Epithelial cell of esophagus (primary cell): ENCODE measurements around the gene HSDL2.
"Not testable (repeated sequence)": the region's sequence is repeated elsewhere in the genome, so short reads cannot be mapped to it uniquely, and the experiment has no call there.

ENCODE experiments used
- DNase-seq: peaks from one replicate; pipeline ENCODE4 v3.0.0; 2010; ENCODE audit warnings: low read depth
- H3K4me3 ChIP-seq: 2 replicates; pipeline ENCODE4 v1.5.1; 2011; ENCODE audit warnings: mild to moderate bottlenecking, low read length, control low read depth
- TF ChIP-seq, protein P1 (sequence below): IDR thresholded peaks from 2 replicates; pipeline ENCODE4 v1.5.1; 2011; ENCODE audit warnings: low read depth, mild to moderate bottlenecking, low read length, control low read depth, inconsistent platforms; ENCODE audit not compliant: insufficient read depth; ENCODE audit errors: missing control alignments

The HSDL2 gene

GRCh38 chr9:112364761-112365160 is 15.1 kb upstream of the HSDL2 start:
- no peak overlapping the region for H3K4me3 ChIP-seq
- no peak for DNase-seq
- TF ChIP-seq, protein P1, sequence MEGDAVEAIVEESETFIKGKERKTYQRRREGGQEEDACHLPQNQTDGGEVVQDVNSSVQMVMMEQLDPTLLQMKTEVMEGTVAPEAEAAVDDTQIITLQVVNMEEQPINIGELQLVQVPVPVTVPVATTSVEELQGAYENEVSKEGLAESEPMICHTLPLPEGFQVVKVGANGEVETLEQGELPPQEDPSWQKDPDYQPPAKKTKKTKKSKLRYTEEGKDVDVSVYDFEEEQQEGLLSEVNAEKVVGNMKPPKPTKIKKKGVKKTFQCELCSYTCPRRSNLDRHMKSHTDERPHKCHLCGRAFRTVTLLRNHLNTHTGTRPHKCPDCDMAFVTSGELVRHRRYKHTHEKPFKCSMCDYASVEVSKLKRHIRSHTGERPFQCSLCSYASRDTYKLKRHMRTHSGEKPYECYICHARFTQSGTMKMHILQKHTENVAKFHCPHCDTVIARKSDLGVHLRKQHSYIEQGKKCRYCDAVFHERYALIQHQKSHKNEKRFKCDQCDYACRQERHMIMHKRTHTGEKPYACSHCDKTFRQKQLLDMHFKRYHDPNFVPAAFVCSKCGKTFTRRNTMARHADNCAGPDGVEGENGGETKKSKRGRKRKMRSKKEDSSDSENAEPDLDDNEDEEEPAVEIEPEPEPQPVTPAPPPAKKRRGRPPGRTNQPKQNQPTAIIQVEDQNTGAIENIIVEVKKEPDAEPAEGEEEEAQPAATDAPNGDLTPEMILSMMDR = no peak

DNA sequence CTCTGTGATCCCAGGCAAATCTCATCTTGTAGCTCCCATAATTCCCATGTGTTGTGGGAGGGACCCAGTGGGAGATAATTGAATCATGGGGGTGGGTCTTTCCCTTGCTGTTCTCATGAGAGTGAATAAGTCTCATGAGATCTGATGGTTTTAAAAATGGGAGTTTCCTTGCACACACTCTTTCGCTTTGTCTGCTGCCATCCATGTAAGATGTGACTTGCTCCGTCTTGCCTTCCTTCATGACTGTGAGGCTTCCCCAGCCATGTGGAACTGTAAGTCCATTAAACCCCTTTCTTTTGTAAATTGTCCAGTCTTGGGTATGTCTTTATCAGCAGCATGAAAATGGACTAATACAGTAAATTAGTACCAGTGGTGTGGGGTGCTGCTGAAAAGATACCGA is 14.7 kb upstream of the HSDL2 start:
- H3K4me3 ChIP-seq, DNase-seq: not testable (repeated sequence)

GRCh38 chr9:112366591-112366990 is 13.3 kb upstream of the HSDL2 start:
- TF ChIP-seq, protein P1 = no peak
- no peak overlapping the region for H3K4me3 ChIP-seq
- DNase-seq = no peak

- DNase-seq = no peak
- TF ChIP-seq, protein P1 = no peak
- no peak overlapping the region for H3K4me3 ChIP-seq
Measured at GRCh38 chr9:112367465-112367864, 12.4 kb upstream of the HSDL2 start.

DNA sequence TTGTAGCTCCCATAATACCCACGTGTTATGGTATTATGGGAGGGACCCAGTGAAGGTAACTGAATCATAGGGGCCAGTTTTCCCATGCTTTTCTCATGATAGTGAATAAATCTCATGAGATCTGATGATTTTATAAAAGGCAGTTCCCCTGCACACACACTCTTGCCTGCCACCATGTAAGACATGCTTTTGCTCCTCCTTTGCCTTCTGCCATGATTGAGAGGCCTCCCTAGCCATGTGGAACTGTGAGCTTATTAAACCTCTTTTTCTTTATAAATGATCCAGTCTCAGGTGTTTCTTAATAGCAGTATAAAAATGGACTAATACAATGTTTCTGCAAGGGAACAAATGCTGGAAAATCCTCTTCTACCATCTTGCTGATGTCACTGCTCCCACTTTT is 10.1 kb upstream of the HSDL2 start:
- H3K4me3 ChIP-seq = no peak overlapping the region
- no peak for DNase-seq
- TF ChIP-seq, protein P1 = no peak

GRCh38 chr9:112371060-112371459 is 8.8 kb upstream of the HSDL2 start:
- TF ChIP-seq, protein P1 = no peak
- DNase-seq = peak; percentile 73
- H3K4me3 ChIP-seq = no peak overlapping the region

GRCh38 chr9:112373666-112374065 is 6.2 kb upstream of the HSDL2 start:
- DNase-seq, H3K4me3 ChIP-seq: not testable (repeated sequence)

DNA sequence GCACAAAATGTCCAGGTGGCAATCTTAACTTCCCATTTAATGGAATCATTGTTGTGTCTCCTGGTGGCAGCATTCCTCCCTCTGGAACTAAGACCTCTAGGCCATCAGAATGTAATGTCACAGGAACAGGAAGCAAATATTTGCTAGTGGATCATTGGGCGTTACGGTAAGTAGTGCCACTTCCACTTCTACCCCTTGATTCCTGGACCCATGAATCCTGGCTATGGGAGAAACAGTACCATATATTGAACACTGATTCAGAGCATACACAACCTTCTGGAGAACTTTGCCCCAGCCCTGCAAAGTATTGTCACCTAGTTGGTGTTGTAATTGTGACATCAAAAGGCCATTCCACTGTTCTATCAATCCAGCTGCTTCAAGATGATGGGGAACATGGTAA is 5.7 kb upstream of the HSDL2 start:
- H3K4me3 ChIP-seq, DNase-seq: not testable (repeated sequence)

DNA sequence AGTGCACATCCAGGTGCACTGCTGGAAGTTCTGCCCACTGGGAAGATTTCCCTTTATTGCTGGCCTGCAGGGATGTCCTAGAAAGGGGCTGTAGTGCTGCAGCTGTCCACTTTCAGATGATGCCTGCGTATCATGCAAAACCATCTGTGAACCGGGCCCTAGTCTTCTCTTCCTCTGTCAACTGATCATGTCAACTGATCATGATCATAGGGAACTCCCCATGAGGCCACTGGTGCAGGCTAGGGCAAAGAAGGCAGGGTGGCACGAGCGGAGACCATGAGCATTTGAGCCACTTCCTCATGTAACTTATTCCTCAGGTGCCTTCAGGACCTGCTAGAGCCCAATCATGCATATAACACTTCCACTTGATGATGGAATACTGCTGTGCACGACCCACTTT is 4.5 kb upstream of the HSDL2 start:
- no peak for DNase-seq
- TF ChIP-seq, protein P1 = no peak
- no peak overlapping the region for H3K4me3 ChIP-seq
